GM12801 (cell line): ENCODE data around the gene REC8.

ENCODE experiments used
- CTCF ChIP-seq: IDR thresholded peaks from one replicate; pipeline ENCODE4 v1.5.1; 2011; ENCODE audit warnings: control low read depth; ENCODE audit not compliant: insufficient read length; ENCODE audit errors: extremely low read depth

REC8 gene

GRCh38 chr14:24183014-24183481, 11.2 kb downstream of the REC8 start:
- TF ChIP-seq CTCF: no peak

- no peak for TF ChIP-seq CTCF
Observed at GRCh38 chr14:24184104-24184970, 12.5 kb downstream of the REC8 start.

GRCh38 chr14:24185026-24185425, 13.1 kb downstream of the REC8 start:
- no peak for TF ChIP-seq CTCF

- TF ChIP-seq CTCF: no peak
Observed at GRCh38 chr14:24185741-24186140, 13.9 kb downstream of the REC8 start.

GRCh38 chr14:24186831-24187538, 15.1 kb downstream of the REC8 start:
- no peak for TF ChIP-seq CTCF

GRCh38 chr14:24187539-24187915, 15.6 kb downstream of the REC8 start:
- no peak for TF ChIP-seq CTCF

GRCh38 chr14:24188251-24189058, 16.6 kb downstream of the REC8 start, which contains the start of gene IPO4:
TSS of gene IPO4 (minus strand) at chr14:24188816. CDS start at chr14:24188787, 29 bp downstream.
- no peak for TF ChIP-seq CTCF
